Karpas-422 (cell line): ENCODE measurements around the gene SPRR2G. TPM values are rescaled to one million over a fixed set of nuclear protein-coding genes. Genes with fewer than 3 reads are reported as not detected.
"Not testable (repeated sequence)": the region's sequence is repeated elsewhere in the genome, so short reads cannot be mapped to it uniquely, and the experiment has no call there.

ENCODE experiments used
- DNase-seq: peaks from one replicate; pipeline ENCODE4 v3.0.0-alpha.2; 2015
- H2AFZ ChIP-seq: fragments of 200-600 bp; sonication (generic); 2 replicates; pipeline ENCODE4 v1.6.1; 2014; ENCODE audit warnings: antibody characterized with exemption, low read length, mixed read lengths
- H3K27ac ChIP-seq: fragments of 200-600 bp; sonication (generic); 2 replicates; pipeline ENCODE4 v1.5.1; 2014; ENCODE audit warnings: mild to moderate bottlenecking, low read length, moderate library complexity
- H3K27me3 ChIP-seq: fragments of 200-600 bp; sonication (generic); 2 replicates; pipeline ENCODE4 v1.6.1; 2014; ENCODE audit warnings: low read length, mixed read lengths
- H3K36me3 ChIP-seq: fragments of 200-600 bp; sonication (generic); 2 replicates; pipeline ENCODE4 v1.6.1; 2014; ENCODE audit warnings: low read length, mixed read lengths; ENCODE audit not compliant: insufficient read depth
- H3K4me1 ChIP-seq: fragments of 200-600 bp; sonication (generic); 2 replicates; pipeline ENCODE4 v1.6.1; 2014; ENCODE audit warnings: mild to moderate bottlenecking, low read length, mixed read lengths
- H3K4me2 ChIP-seq: fragments of 200-600 bp; sonication (generic); 2 replicates; pipeline ENCODE4 v1.6.1; 2014; ENCODE audit warnings: low read length, low read depth, mild to moderate bottlenecking; ENCODE audit not compliant: poor library complexity, severe bottlenecking
- H3K4me3 ChIP-seq: fragments of 200-600 bp; sonication (generic); 2 replicates; pipeline ENCODE4 v1.5.1; 2014; ENCODE audit warnings: mild to moderate bottlenecking, antibody characterized with exemption, low read length, mixed read lengths
- H3K79me2 ChIP-seq: fragments of 200-600 bp; sonication (generic); 2 replicates; pipeline ENCODE4 v1.6.1; 2014; ENCODE audit warnings: mild to moderate bottlenecking, low read length, mixed read lengths
- H3K9ac ChIP-seq: fragments of 200-600 bp; sonication (generic); 2 replicates; pipeline ENCODE4 v1.6.0; 2014; ENCODE audit warnings: low read length
- H3K9me2 ChIP-seq: fragments of 200-600 bp; sonication (generic), shearing (Covaris generic); replicated peaks from 2 replicates; pipeline ENCODE4 v1.6.0; 2014; ENCODE audit warnings: mild to moderate bottlenecking, low read length, moderate library complexity; ENCODE audit not compliant: insufficient read depth
- H3K9me3 ChIP-seq: fragments of 300-700, 200-600 bp; sonication (generic); 2 replicates; pipeline ENCODE4 v1.6.1; 2014; ENCODE audit warnings: low read length, mixed read lengths
- H4K20me1 ChIP-seq: fragments of 200-600 bp; sonication (generic); 2 replicates; pipeline ENCODE4 v1.6.1; 2014; ENCODE audit warnings: mild to moderate bottlenecking, antibody characterized with exemption, low read length, low read depth; ENCODE audit not compliant: insufficient read depth
- total RNA-seq: library from RNA; depleted of rRNA; stranded (reverse); fragments of >200 nt; shearing (Covaris generic); gene quantifications from 2 replicates; pipeline ENCODE4 v1.2.3, GENCODE V29; 2014; ENCODE audit warnings: low replicate concordance; rRNA removed

The SPRR2G gene
- total RNA-seq = not detected in 2 replicates

DNA sequence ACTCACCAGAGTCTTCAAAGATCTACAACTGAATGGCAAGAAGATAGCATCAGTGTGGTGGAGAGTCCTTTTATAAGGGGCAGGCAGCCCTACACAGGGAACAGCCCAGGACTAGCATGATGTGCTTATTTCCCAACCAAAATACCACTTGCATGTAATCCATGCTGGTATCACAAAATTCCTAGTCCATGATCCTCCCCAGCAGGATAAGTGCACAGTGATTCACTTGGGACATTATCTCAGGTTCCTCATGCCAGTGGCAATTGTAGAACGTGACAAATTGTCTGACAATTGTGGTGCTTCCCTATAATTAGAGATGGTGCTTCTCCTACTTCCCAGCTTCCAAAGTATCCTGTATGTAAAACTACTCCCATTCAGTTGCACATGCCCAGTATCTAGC lies at the start of gene SPRR2G:
Gene SPRR2G, minus strand, starts transcription at position 45 of the 400 bp plus-strand sequence. CDS start 780 bp downstream, outside the sequence.
- DNase-seq = no peak
- Histone ChIP-seq H3K79me2 (no peaks in the 10 kb centered on the region), H3K27ac (no peak within 1 kb of the TSS), H3K4me2 (no peak within 1 kb of the TSS), H3K9me3 (no peaks in the 10 kb centered on the region), H3K4me3 (no peak within 1 kb of the TSS), H3K36me3 (no peaks in the 10 kb centered on the region), H2AFZ (no peak within 1 kb of the TSS), H3K27me3 (0 out of 2 replicates have a peak, but pooled peaks cover 5% of the 10 kb centered on the region), H3K9ac (no peak within 1 kb of the TSS), H3K9me2 (no peaks in the 10 kb centered on the region), H4K20me1 (no peaks in the 10 kb centered on the region), H3K4me1 (no peaks in the 10 kb centered on the region)

GRCh38 chr1:153195216-153195615 lies 44.5 kb upstream of the SPRR2G start:
- H3K36me3 ChIP-seq = no peaks in the 10 kb centered on the region
- no peaks in the 10 kb centered on the region for H3K27me3 ChIP-seq
- no peaks in the 10 kb centered on the region for H4K20me1 ChIP-seq
- no peaks in the 10 kb centered on the region for H3K9me3 ChIP-seq
- H3K9me2 ChIP-seq = no peaks in the 10 kb centered on the region
- DNase-seq = no peak
- no peaks in the 10 kb centered on the region for H3K79me2 ChIP-seq
- H3K9ac ChIP-seq = no peak overlapping the region
- H3K27ac ChIP-seq = no peak overlapping the region
- no peak overlapping the region for H2AFZ ChIP-seq
- no peaks in the 10 kb centered on the region for H3K4me1 ChIP-seq
- no peak overlapping the region for H3K4me2 ChIP-seq
- no peak overlapping the region for H3K4me3 ChIP-seq

DNA sequence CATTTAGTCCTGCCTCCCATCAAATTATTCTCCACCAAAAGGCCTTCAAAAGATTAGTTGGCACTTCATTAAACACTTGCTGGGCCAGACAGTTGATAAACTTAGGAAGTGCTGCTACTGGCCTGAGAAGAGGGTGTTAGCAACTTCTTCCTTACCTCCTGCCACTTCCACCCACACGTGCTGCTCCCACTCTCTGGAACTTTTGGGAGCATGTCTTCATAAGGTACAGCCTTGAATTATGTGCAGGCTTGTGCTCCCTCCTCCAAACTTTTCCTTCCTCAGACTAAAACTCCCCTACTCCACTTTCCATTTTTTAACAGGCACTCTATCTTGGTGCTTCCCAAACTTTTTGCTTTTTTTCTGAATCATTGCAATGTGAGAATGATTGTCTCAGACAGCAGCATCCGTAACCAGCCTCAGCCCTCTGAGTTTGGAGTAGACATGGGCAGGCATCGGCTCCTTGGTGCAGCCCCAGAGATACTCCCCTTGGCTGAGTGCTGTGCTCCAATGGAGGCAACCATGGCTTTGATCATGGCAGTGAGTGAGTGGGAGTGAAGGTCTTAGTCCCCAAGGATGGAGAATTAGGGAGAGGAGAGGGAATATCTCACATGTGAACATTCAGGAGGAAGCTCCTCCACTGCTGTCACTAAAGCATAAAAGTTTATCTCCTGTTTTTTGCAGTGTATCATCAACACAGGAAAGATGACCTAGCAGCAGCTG lies 43.8 kb upstream of the SPRR2G start:
- DNase-seq = no peak
- no peaks in the 10 kb centered on the region for H3K4me1 ChIP-seq
- no peak overlapping the region for H3K27ac ChIP-seq
- no peaks in the 10 kb centered on the region for H3K27me3 ChIP-seq
- no peaks in the 10 kb centered on the region for H3K9me3 ChIP-seq
- no peak overlapping the region for H3K9ac ChIP-seq
- no peak overlapping the region for H3K4me2 ChIP-seq
- no peaks in the 10 kb centered on the region for H4K20me1 ChIP-seq
- H3K79me2 ChIP-seq = no peaks in the 10 kb centered on the region
- H3K4me3 ChIP-seq = no peak overlapping the region
- no peak overlapping the region for H2AFZ ChIP-seq
- no peaks in the 10 kb centered on the region for H3K9me2 ChIP-seq
- no peaks in the 10 kb centered on the region for H3K36me3 ChIP-seq

DNA sequence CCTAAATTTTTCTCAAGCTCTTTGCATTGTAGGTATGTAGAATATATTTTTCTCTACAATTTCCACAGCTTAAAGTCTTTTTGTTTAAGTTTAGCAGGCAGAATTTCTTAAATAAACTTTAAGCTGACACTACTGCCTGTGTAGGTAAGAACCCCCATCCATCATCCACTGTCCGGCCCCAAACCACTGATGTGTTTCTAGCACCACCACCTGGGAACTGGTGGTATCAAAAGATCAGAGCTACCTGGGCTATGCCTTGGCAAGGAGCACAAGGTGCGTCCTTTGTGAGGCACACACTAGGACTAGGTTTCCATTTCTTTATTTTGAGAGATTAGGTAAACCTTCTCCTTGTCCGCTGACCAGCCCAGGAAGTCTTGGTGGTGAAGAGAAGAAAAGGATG lies 42.0 kb upstream of the SPRR2G start:
- H3K4me2 ChIP-seq = no peak overlapping the region
- no peak overlapping the region for H3K9ac ChIP-seq
- no peaks in the 10 kb centered on the region for H3K27me3 ChIP-seq
- no peak overlapping the region for H3K27ac ChIP-seq
- peak; percentile 72 for DNase-seq
- no peak overlapping the region for H2AFZ ChIP-seq
- H3K79me2 ChIP-seq = no peaks in the 10 kb centered on the region
- no peak overlapping the region for H3K4me3 ChIP-seq
- no peaks in the 10 kb centered on the region for H3K36me3 ChIP-seq
- H3K9me3 ChIP-seq = no peaks in the 10 kb centered on the region
- no peaks in the 10 kb centered on the region for H4K20me1 ChIP-seq
- no peaks in the 10 kb centered on the region for H3K4me1 ChIP-seq
- H3K9me2 ChIP-seq = no peaks in the 10 kb centered on the region

GRCh38 chr1:153190373-153190772 lies 39.7 kb upstream of the SPRR2G start:
- Histone ChIP-seq H4K20me1 (no peaks in the 10 kb centered on the region), H3K9me3 (no peaks in the 10 kb centered on the region), H3K27me3 (no peaks in the 10 kb centered on the region), H3K79me2 (no peaks in the 10 kb centered on the region), H3K4me3 (no peak overlapping the region), H3K9me2 (no peaks in the 10 kb centered on the region), H2AFZ (no peak overlapping the region), H3K36me3 (no peaks in the 10 kb centered on the region), H3K4me1 (no peaks in the 10 kb centered on the region), H3K9ac (no peak overlapping the region), H3K4me2 (no peak overlapping the region), H3K27ac (no peak overlapping the region)
- DNase-seq = no peak

DNA sequence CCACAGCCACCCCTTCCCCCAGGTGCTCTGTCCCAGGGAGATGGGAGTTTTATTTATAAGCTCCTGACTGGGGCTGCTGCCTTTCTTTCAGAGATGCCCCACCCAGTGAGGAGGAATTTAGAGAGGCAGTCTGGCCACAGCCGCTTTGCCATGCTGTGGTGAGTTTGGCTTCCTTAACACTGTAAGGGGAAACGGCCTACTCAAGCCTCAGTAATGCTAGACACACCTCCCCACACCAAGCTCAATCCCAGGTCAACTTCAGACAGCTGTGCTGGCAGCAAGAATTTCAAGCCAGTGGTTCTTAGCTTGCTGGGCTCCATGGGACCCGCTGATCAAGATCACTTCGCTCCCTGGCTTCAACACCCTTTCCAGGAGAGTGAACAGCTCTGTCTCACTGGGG lies 37.6 kb upstream of the SPRR2G start:
- not testable (repeated sequence) for H3K4me1 ChIP-seq, H2AFZ ChIP-seq, H3K27me3 ChIP-seq, H3K9me3 ChIP-seq, H4K20me1 ChIP-seq, H3K4me2 ChIP-seq, H3K9ac ChIP-seq, H3K9me2 ChIP-seq, H3K36me3 ChIP-seq, DNase-seq, H3K79me2 ChIP-seq, H3K27ac ChIP-seq, H3K4me3 ChIP-seq

DNA sequence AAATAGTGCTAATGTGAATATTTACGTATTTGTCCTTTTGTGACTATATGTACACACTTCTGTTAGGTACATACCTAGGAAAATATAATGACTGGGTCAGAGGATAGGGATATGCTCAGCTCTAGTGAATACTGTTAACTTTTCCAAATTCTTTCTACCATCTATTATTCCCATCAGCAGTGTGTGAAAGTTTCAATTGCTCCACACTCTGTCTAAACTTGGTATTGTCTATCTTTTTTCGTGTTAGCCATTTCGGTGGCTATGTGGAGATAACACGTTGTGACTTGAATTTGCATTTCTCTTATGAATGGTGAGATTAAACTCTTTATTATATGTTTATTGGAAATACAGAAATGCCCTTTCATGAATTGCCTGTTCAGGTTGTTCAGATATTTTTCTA lies 29.9 kb upstream of the SPRR2G start:
- DNase-seq = no peak
- H3K9me3 ChIP-seq = no peaks in the 10 kb centered on the region
- H3K36me3 ChIP-seq = no peaks in the 10 kb centered on the region
- H3K27ac ChIP-seq = no peak overlapping the region
- no peaks in the 10 kb centered on the region for H3K79me2 ChIP-seq
- H4K20me1 ChIP-seq = no peaks in the 10 kb centered on the region
- H3K4me2 ChIP-seq = no peak overlapping the region
- H3K9me2 ChIP-seq = no peaks in the 10 kb centered on the region
- no peak overlapping the region for H3K4me3 ChIP-seq
- H3K4me1 ChIP-seq = no peaks in the 10 kb centered on the region
- no peak overlapping the region for H2AFZ ChIP-seq
- H3K27me3 ChIP-seq = no peaks in the 10 kb centered on the region
- no peak overlapping the region for H3K9ac ChIP-seq

DNA sequence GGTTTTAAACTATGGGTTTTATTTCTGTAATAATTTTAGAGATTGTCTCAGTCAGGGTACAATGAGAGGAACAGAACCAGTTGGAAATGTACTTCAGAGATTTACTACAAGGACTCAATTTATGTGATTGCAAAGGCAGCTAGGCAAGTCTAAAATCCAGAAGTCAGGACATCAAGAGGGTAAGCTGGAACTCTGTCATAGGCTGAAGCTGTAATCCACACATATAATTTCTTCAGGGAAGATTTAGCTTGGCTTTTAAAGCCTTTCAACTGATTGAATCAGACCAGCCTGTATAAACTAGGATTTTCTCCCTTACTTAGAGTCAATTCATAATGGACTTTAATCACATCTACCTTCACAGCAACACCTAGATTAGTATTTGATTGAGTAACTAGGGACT lies 28.2 kb upstream of the SPRR2G start:
- no peak for DNase-seq
- Histone ChIP-seq H3K36me3 (no peaks in the 10 kb centered on the region), H3K4me3 (no peak overlapping the region), H3K27me3 (no peaks in the 10 kb centered on the region), H2AFZ (no peak overlapping the region), H3K9me2 (no peaks in the 10 kb centered on the region), H3K9me3 (no peaks in the 10 kb centered on the region), H4K20me1 (no peaks in the 10 kb centered on the region), H3K9ac (no peak overlapping the region), H3K4me2 (no peak overlapping the region), H3K4me1 (no peaks in the 10 kb centered on the region), H3K27ac (no peak overlapping the region), H3K79me2 (no peaks in the 10 kb centered on the region)
